Measurements from ENCODE around the gene LILRA6. TPM values are rescaled to one million over a fixed set of nuclear protein-coding genes. Genes with fewer than 3 reads are reported as not detected.
"Not testable (repeated sequence)": the region's sequence is repeated elsewhere in the genome, so short reads cannot be mapped to it uniquely, and the experiment has no call there.

LILRA6 gene
- total RNA-seq, 2 donors from 2014 or later: not detected

- intact Hi-C loops (cut with DNase I): no loop called here
- H3K4me1 ChIP-seq: no peaks in the 10 kb centered on the region
- no peak for TF ChIP-seq POLR2A (IDR thresholded peaks at IDR 0.05)
- TF ChIP-seq CTCF (IDR thresholded peaks at IDR 0.05): no peak
Observed at GRCh38 chr19:54216869-54217268, 25.7 kb downstream of the LILRA6 start.

GRCh38 chr19:54214734-54215133, 27.9 kb downstream of the LILRA6 start:
- not testable (repeated sequence) for DNase-seq
- WGBS, 2 donors: 97 to 98% methylated on average over 6 to 11 of the region's 19 CpGs

More at GRCh38 chr19:54216869-54217268, 25.7 kb downstream of the LILRA6 start:
- DNase-seq (no peak), ATAC-seq (no peak)
- H3K4me3 ChIP-seq: no peak overlapping the region
- H3K27me3 ChIP-seq: no peaks in the 10 kb centered on the region
- H3K36me3 ChIP-seq (replicated peaks in 1 of 2; ENCODE audit: insufficient read depth in 1 of 2, low read depth in 2 of 2): no peaks in the 10 kb centered on the region
- H3K9me3 ChIP-seq: no peaks in the 10 kb centered on the region
- 66 to 79% methylated on average over 7 to 8 of the region's 9 CpGs for WGBS, 2 donors
- no peak overlapping the region for H3K27ac ChIP-seq

GRCh38 chr19:54214217-54214616, 28.4 kb downstream of the LILRA6 start:
- H3K27me3 ChIP-seq; ATAC-seq; H3K36me3 ChIP-seq (replicated peaks in 1 of 2; ENCODE audit: insufficient read depth in 1 of 2, low read depth in 2 of 2); H3K9me3 ChIP-seq; intact Hi-C loops (cut with DNase I); DNase-seq; H3K27ac ChIP-seq; H3K4me3 ChIP-seq: not testable (repeated sequence)
- 42 to 54% methylated on average over 4 to 5 of the region's 5 CpGs for WGBS, 2 donors
- H3K4me1 ChIP-seq: peaks cover 23% of the 10 kb centered on the region

More at GRCh38 chr19:54214734-54215133, 27.9 kb downstream of the LILRA6 start:
- H3K4me1 ChIP-seq: peaks cover 18% of the 10 kb centered on the region
- H3K4me3 ChIP-seq; H3K9me3 ChIP-seq; H3K27me3 ChIP-seq; ATAC-seq; H3K27ac ChIP-seq; H3K36me3 ChIP-seq (replicated peaks in 1 of 2; ENCODE audit: insufficient read depth in 1 of 2, low read depth in 2 of 2); intact Hi-C loops (cut with DNase I): not testable (repeated sequence)

- Histone ChIP-seq H3K27ac (peak overlapping the region; percentile 94 to 97 (median 96)), H3K4me1 (peaks cover 53% of the 10 kb centered on the region), H3K27me3 (no peaks in the 10 kb centered on the region), H3K36me3 (replicated peaks in 1 of 2; ENCODE audit: insufficient read depth in 1 of 2, low read depth in 2 of 2) (peaks cover 4 to 11% of the 10 kb centered on the region in 2 donors), H3K9me3 (no peaks in the 10 kb centered on the region), H3K4me3 (no peak overlapping the region)
- ATAC-seq (no peak), DNase-seq (no peak)
- TF ChIP-seq POLR2A (IDR thresholded peaks at IDR 0.05) (no peak), CTCF (IDR thresholded peaks at IDR 0.05) (no peak)
- intact Hi-C loops (cut with DNase I): no loop called here
- WGBS, 2 donors: 87 to 90% methylated on average over 12 of the region's 12 CpGs
Observed at GRCh38 chr19:54211235-54211634, 31.4 kb downstream of the LILRA6 start.

GRCh38 chr19:54209811-54210494, 32.6 kb downstream of the LILRA6 start:
- ATAC-seq (peak; percentile 88), DNase-seq (peak; percentile 97 to 99 (median 98))
- no peaks in the 10 kb centered on the region for H3K9me3 ChIP-seq
- WGBS, 2 donors: 3 to 19% methylated on average over 7 to 10 of the region's 10 CpGs
- H3K36me3 ChIP-seq (replicated peaks in 1 of 2; ENCODE audit: insufficient read depth in 1 of 2, low read depth in 2 of 2): peaks cover 5 to 20% of the 10 kb centered on the region in 2 donors
- H3K4me3 ChIP-seq: no peak overlapping the region
- H3K27me3 ChIP-seq: no peaks in the 10 kb centered on the region
- TF ChIP-seq CTCF (IDR thresholded peaks at IDR 0.05) (peak in 1 of 7 experiments; percentile 4), POLR2A (IDR thresholded peaks at IDR 0.05) (peak; percentile 70 to 83 (median 81))
- intact Hi-C loops (cut with DNase I): no loop called here
- H3K4me1 ChIP-seq: peaks cover 65% of the 10 kb centered on the region
- peak overlapping the region; percentile 94 to 97 (median 96) for H3K27ac ChIP-seq

All from body of pancreas (tissue), 4 donors.